A549 (cell line): ENCODE measurements around the gene ACER2.

Experiments used
- BHLHE40 ChIP-seq: IDR thresholded peaks from 2 replicates; pipeline ENCODE4 v1.6.1; 2012; ENCODE audit warnings: low read depth, low read length, inconsistent platforms
- CTCF ChIP-seq: fragments of >200 bp; sonication (Bioruptor Twin); formaldehyde crosslinking; IDR thresholded peaks from 3 replicates; pipeline ENCODE4 v1.5.1; 2016
- ESRRA ChIP-seq: fragments of 150-350 bp; IDR thresholded peaks from 2 replicates; pipeline ENCODE4 v1.6.1; 2014; ENCODE audit warnings: mild to moderate bottlenecking, low read length, borderline replicate concordance
- JUN ChIP-seq, 2 experiments: fragments of >200 bp; sonication (Bioruptor Twin); formaldehyde crosslinking; IDR thresholded peaks; 2 replicates in 1 of 2; 3 replicates in 1 of 2; pipeline ENCODE4 v1.6.1; 2016 to 2017
- MAFK ChIP-seq: fragments of 450-650 bp; IDR thresholded peaks from 2 replicates; pipeline ENCODE4 v1.6.1; 2014; ENCODE audit not compliant: partially characterized antibody
- MAX ChIP-seq: IDR thresholded peaks from 2 replicates; pipeline ENCODE4 v1.6.1; 2012
- MYC ChIP-seq: IDR thresholded peaks from 2 replicates; pipeline ENCODE4 v1.6.1; 2012; ENCODE audit warnings: mild to moderate bottlenecking, inconsistent platforms, low read length, improper control_type of control experiment, borderline replicate concordance
- NFE2L2 ChIP-seq: fragments of 150-350 bp; conservative IDR thresholded peaks from 2 replicates; pipeline ENCODE4 v1.6.1; 2014; ENCODE audit warnings: low read length
- PBX3 ChIP-seq: IDR thresholded peaks from 2 replicates; pipeline ENCODE4 v1.6.1; 2012
- POLR2A ChIP-seq: IDR thresholded peaks from 2 replicates; pipeline ENCODE4 v1.6.1; 2012; ENCODE audit warnings: mild to moderate bottlenecking, low read length
- REST ChIP-seq: fragments of 200-600 bp; sonication (generic); IDR thresholded peaks from 2 replicates; pipeline ENCODE4 v1.6.1; 2016; ENCODE audit warnings: antibody characterized with exemption, mild to moderate bottlenecking, moderate library complexity
- RFX5 ChIP-seq: fragments of 450-650 bp; IDR thresholded peaks from 2 replicates; pipeline ENCODE4 v1.7.1; 2014; ENCODE audit warnings: antibody characterized with exemption, mild to moderate bottlenecking, moderate library complexity
- RNF2 ChIP-seq: fragments of 200-600 bp; sonication (generic); IDR thresholded peaks from 2 replicates; pipeline ENCODE4 v1.6.1; 2016; ENCODE audit warnings: low read depth, mild to moderate bottlenecking, antibody characterized with exemption, moderate library complexity, borderline replicate concordance
- SMC3 ChIP-seq: fragments of >200 bp; sonication (Bioruptor Twin); formaldehyde crosslinking; IDR thresholded peaks from 3 replicates; pipeline ENCODE4 v1.6.1; 2018; ENCODE audit warnings: inconsistent platforms

GRCh38 chr9:19432473-19432872 is 23.7 kb downstream of the ACER2 start:
- TF ChIP-seq PBX3 (no peak), CTCF (no peak), BHLHE40 (no peak), MAX (no peak), SMC3 (no peak), MYC (no peak), RFX5 (no peak), NFE2L2 (no peak), POLR2A (no peak), RNF2 (no peak), MAFK (no peak), ESRRA (no peak), REST (no peak), JUN (IDR thresholded peaks at IDR 0.05) (no peak)
